BE2C (cell line): ENCODE data around the gene VTI1B.

ENCODE experiments used
- DNase-seq: peaks from one replicate; pipeline ENCODE4 v3.0.0-alpha.2; 2020
- H3K27me3 ChIP-seq: fragments of 250-450 bp; sonication (Bioruptor Pico); 2 replicates; pipeline ENCODE4 v1.5.1; 2020; ENCODE audit warnings: mild to moderate bottlenecking
- H3K36me3 ChIP-seq: fragments of 250-450 bp; sonication (Bioruptor Pico); 2 replicates; pipeline ENCODE4 v1.5.1; 2020; ENCODE audit warnings: mild to moderate bottlenecking
- H3K4me1 ChIP-seq: fragments of 250-450 bp; sonication (Bioruptor Pico); 2 replicates; pipeline ENCODE4 v1.5.1; 2020
- H3K4me3 ChIP-seq: 2 replicates; pipeline ENCODE4 v1.5.1; 2011; ENCODE audit warnings: low read depth, low read length
- H3K9me3 ChIP-seq: fragments of 250-450 bp; sonication (Bioruptor Pico); 2 replicates; pipeline ENCODE4 v1.5.1; 2020
- CTCF ChIP-seq: IDR thresholded peaks from 2 replicates; pipeline ENCODE4 v1.5.1; 2012; ENCODE audit warnings: mild to moderate bottlenecking, low read depth, low read length

VTI1B gene

GRCh38 chr14:67680941-67681340 lies 6.5 kb upstream of the VTI1B start:
- DNase-seq, result no peak
- H3K36me3 ChIP-seq, result peaks cover 73% of the 10 kb centered on the region
- H3K4me1 ChIP-seq, result no peaks in the 10 kb centered on the region
- H3K9me3 ChIP-seq, result no peaks in the 10 kb centered on the region
- H3K27me3 ChIP-seq, result no peaks in the 10 kb centered on the region
- no peak overlapping the region for H3K4me3 ChIP-seq
- no peak for TF ChIP-seq CTCF

GRCh38 chr14:67680121-67680602 lies 5.7 kb upstream of the VTI1B start:
- peaks cover 65% of the 10 kb centered on the region for H3K36me3 ChIP-seq
- no peak overlapping the region for H3K4me3 ChIP-seq
- H3K27me3 ChIP-seq, result no peaks in the 10 kb centered on the region
- no peak for TF ChIP-seq CTCF
- no peaks in the 10 kb centered on the region for H3K4me1 ChIP-seq
- DNase-seq, result no peak
- no peaks in the 10 kb centered on the region for H3K9me3 ChIP-seq

- H3K36me3 ChIP-seq, result peaks cover 56% of the 10 kb centered on the region
- no peak overlapping the region for H3K4me3 ChIP-seq
- no peaks in the 10 kb centered on the region for H3K9me3 ChIP-seq
- no peak for TF ChIP-seq CTCF
- no peaks in the 10 kb centered on the region for H3K4me1 ChIP-seq
- DNase-seq, result no peak
- H3K27me3 ChIP-seq, result no peaks in the 10 kb centered on the region
Measured at GRCh38 chr14:67679006-67679405, 4.6 kb upstream of the VTI1B start.

GRCh38 chr14:67675219-67675582 lies 769 bp upstream of the VTI1B start:
- Histone ChIP-seq H3K4me1 (no peaks in the 10 kb centered on the region), H3K9me3 (no peaks in the 10 kb centered on the region), H3K36me3 (peaks cover 21% of the 10 kb centered on the region), H3K4me3 (peak overlapping the region; percentile 76), H3K27me3 (no peaks in the 10 kb centered on the region)
- no peak for DNase-seq
- no peak for TF ChIP-seq CTCF

GRCh38 chr14:67674139-67674479 lies 323 bp downstream of the VTI1B start:
- H3K4me1 ChIP-seq, result no peaks in the 10 kb centered on the region
- H3K9me3 ChIP-seq, result no peaks in the 10 kb centered on the region
- H3K36me3 ChIP-seq, result peaks cover 14% of the 10 kb centered on the region
- peak; percentile 83 for DNase-seq
- H3K27me3 ChIP-seq, result no peaks in the 10 kb centered on the region
- peak overlapping the region; percentile 76 for H3K4me3 ChIP-seq
- TF ChIP-seq CTCF, result peak; percentile 30

GRCh38 chr14:67673451-67673850 lies 981 bp downstream of the VTI1B start:
- Histone ChIP-seq H3K9me3 (no peaks in the 10 kb centered on the region), H3K4me3 (peak overlapping the region; percentile 76), H3K36me3 (peaks cover 10% of the 10 kb centered on the region), H3K4me1 (no peaks in the 10 kb centered on the region), H3K27me3 (no peaks in the 10 kb centered on the region)
- TF ChIP-seq CTCF, result no peak
- DNase-seq, result no peak
